CD4-positive, alpha-beta memory T cell (primary cell): ENCODE data around the gene ITGA1. TPM values are rescaled to one million over a fixed set of nuclear protein-coding genes. Genes with fewer than 3 reads are reported as not detected.
A peak's percentile ranks its signal among the peaks of the same experiment; 100 is the strongest.
"Not testable (repeated sequence)": the region's sequence is repeated elsewhere in the genome, so short reads cannot be mapped to it uniquely, and the experiment has no call there.

Experiments
- CTCF ChIA-PET: fragments of 350-600 bp; sonication (Branson Sonifier 250); formaldehyde crosslinking; loops from one replicate; lab custom pipeline; 2021; ENCODE audit warnings: inconsistent platforms; ENCODE audit not compliant: partially characterized antibody; lab: Charles Lee
- POLR2A ChIA-PET: fragments of 350-600 bp; sonication (Branson Sonifier 250); formaldehyde crosslinking; loops from one replicate; lab custom pipeline; 2021; ENCODE audit not compliant: partially characterized antibody; lab: Charles Lee
- DNase-seq, 5 donors: peaks; one replicate each; pipeline versions ENCODE4 v3.0.0 to v3.0.0-alpha.2; 2020 to 2022; ENCODE audit warnings: mixed read lengths in 1 of 5
- H3K27ac ChIP-seq: one replicate; pipeline ENCODE4 v1.7.0; 2013; ENCODE audit warnings: low read depth, low read length
- H3K27me3 ChIP-seq: 2 replicates; pipeline ENCODE4 v1.7.0; 2013; ENCODE audit warnings: mild to moderate bottlenecking, low read length, moderate library complexity; ENCODE audit not compliant: insufficient read depth
- H3K36me3 ChIP-seq: 2 replicates; pipeline ENCODE4 v1.7.0; 2013; ENCODE audit warnings: mild to moderate bottlenecking, low read length, moderate library complexity; ENCODE audit not compliant: insufficient read depth
- H3K4me1 ChIP-seq: 2 replicates; pipeline ENCODE4 v1.7.0; 2013; ENCODE audit warnings: mild to moderate bottlenecking, low read length, moderate library complexity; ENCODE audit not compliant: insufficient read depth
- H3K4me3 ChIP-seq, 2 donors: one replicate each; pipeline ENCODE4 v1.7.0; 2013; ENCODE audit warnings: low read length in 2 of 2, mild to moderate bottlenecking in 1 of 2
- H3K9me3 ChIP-seq, 2 donors: one replicate each; pipeline ENCODE4 v1.7.0; 2013; ENCODE audit warnings: low read length in 2 of 2, control low read depth in 1 of 2; ENCODE audit not compliant: control insufficient read depth in 1 of 2
- H3K27ac Mint-ChIP-seq, 7 donors: one replicate each; pipeline ENCODE4 v1.8.0; 2020 to 2021; ENCODE audit warnings: mixed read lengths in 7 of 7, mild to moderate bottlenecking in 6 of 7, inconsistent platforms in 3 of 7, moderate library complexity in 3 of 7
- H3K27me3 Mint-ChIP-seq, 2 donors: one replicate each; pipeline ENCODE4 v1.8.0; 2020 to 2021; ENCODE audit warnings: mixed read lengths in 2 of 2
- H3K36me3 Mint-ChIP-seq, 2 donors: one replicate each; pipeline ENCODE4 v1.8.0; 2020 to 2021; ENCODE audit warnings: mixed read lengths in 2 of 2, inconsistent platforms in 1 of 2, mild to moderate bottlenecking in 1 of 2
- H3K4me1 Mint-ChIP-seq, 4 donors: one replicate each; pipeline ENCODE4 v1.8.0; 2020 to 2021; ENCODE audit warnings: mixed read lengths in 4 of 4, mild to moderate bottlenecking in 1 of 4
- H3K4me3 Mint-ChIP-seq, 8 donors: one replicate each; pipeline ENCODE4 v1.8.0; 2020 to 2021; ENCODE audit warnings: mixed read lengths in 8 of 8, mild to moderate bottlenecking in 7 of 8, moderate library complexity in 6 of 8, inconsistent platforms in 3 of 8
- H3K9me3 Mint-ChIP-seq, 8 donors: one replicate each; pipeline ENCODE4 v1.8.0; 2020 to 2021; ENCODE audit warnings: mixed read lengths in 8 of 8, mild to moderate bottlenecking in 5 of 8, inconsistent platforms in 3 of 8, moderate library complexity in 1 of 8
- intact Hi-C: fragments of 100-400 bp; cut with micrococcal nuclease; formaldehyde crosslinking; loops from one replicate; pipeline ENCODE4 v1.15.1; 2023
- polyA plus RNA-seq, 2 donors: library from polyadenylated mRNA; unstranded; fragments of 300-500 nt; fragmentation: Illumina TruSeq; gene quantifications; one replicate each; pipeline ENCODE4 v1.2.3, GENCODE V29; 2021
- total RNA-seq, 2 experiments: library from RNA; stranded (reverse); gene quantifications; one replicate each; pipeline ENCODE4 v1.2.3, GENCODE V29; 2021

Gene ITGA1
- total and polyA plus RNA-seq, 4 experiments from 2014 or later: 1.9 to 5.8 (median 4.8) TPM

DNA sequence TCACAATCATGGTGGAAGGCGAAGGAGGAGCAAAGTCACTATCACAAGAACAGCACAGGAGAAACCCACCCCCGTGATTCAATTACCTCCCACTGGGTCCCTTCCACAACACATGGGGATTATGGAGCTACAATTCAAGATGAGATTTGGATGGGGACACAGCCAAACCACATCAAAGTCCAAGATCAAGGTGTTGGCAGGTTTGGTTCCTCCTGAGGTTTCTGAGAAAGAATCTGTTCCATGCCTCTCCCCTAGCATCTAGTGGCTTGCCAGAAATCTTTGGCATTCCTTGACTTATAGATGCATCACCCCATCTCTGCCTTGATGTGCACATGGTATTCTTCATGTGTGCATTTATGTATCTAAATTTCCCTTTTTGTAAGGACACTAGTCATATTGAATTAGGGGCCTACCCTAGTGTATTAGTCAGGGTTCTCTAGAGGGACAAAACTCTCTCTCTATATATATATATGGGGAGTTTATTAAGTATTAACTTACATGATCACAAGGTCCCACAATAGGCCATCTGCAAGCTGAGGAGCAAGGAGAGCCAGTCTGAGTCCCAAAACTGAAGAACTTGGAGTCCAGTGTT is 42.8 kb upstream of the ITGA1 start:
- H3K4me1 ChIP-seq: peaks cover 45% of the 10 kb centered on the region
- intact Hi-C loops: loop anchor here (1.0 to 5.0 kb wide), 2 partner anchors 20 to 42 kb away; partner anchors contain the start of genes ITGA1 and PELO
- POLR2A ChIA-PET: interaction anchor here (1.3 to 2.3 kb wide), 2 partner anchors 30 to 35 kb away, joined by 3 to 20 read pairs; no protein-coding TSS in a partner anchor
- not testable (repeated sequence) for H3K9me3 ChIP-seq, H3K36me3 ChIP-seq, H3K27ac ChIP-seq, H3K36me3 Mint-ChIP-seq, H3K27me3 ChIP-seq, H3K4me3 ChIP-seq, DNase-seq, H3K27me3 Mint-ChIP-seq, H3K9me3 Mint-ChIP-seq
- peaks cover 40 to 66% (median 49%) of the 10 kb centered on the region in 4 donors for H3K4me1 Mint-ChIP-seq
- H3K27ac Mint-ChIP-seq: peak overlapping the region; percentile 3 to 97 (median 83)
- CTCF ChIA-PET: interaction anchor here (0.9 to 2.7 kb wide), 4 partner anchors 10 to 52 kb away, joined by 3 to 8 read pairs (median 4); partner anchors contain the start of genes ITGA1 and PELO
- peak overlapping the region in 3 of 8 donors; percentile 55 to 64 (median 62) for H3K4me3 Mint-ChIP-seq

DNA sequence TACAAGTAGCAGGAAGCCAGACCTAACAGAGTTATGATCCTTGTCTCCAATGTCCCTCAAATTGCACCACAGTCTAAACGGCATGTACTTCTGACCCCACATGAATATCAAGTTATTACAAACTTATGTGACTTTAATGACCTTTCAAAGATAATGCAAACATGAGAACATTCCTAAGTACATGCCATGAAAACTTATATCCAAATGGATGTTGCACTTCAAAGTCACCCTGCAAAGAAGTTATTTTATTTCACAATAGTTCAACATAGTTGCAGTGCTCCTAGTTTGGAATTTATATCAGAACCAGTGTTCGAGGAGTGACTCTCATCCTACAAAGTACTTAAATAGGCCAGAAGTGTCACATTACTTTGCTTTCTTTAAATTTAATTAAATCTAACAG is 41.2 kb upstream of the ITGA1 start:
- ChIA-PET POLR2A (no interaction called here), CTCF (interaction anchor here (1.5 kb wide), 1 partner anchor 8 kb away, joined by 5 read pairs; no protein-coding TSS in a partner anchor)
- no peaks in the 10 kb centered on the region for H3K36me3 Mint-ChIP-seq
- Histone ChIP-seq H3K4me1 (peaks cover 45% of the 10 kb centered on the region), H3K27me3 (no peaks in the 10 kb centered on the region), H3K27ac (no peak overlapping the region), H3K9me3 (no peaks in the 10 kb centered on the region), H3K36me3 (no peaks in the 10 kb centered on the region), H3K4me3 (no peak overlapping the region)
- H3K4me3 Mint-ChIP-seq: no peak overlapping the region
- H3K27me3 Mint-ChIP-seq: no peaks in the 10 kb centered on the region
- H3K4me1 Mint-ChIP-seq: peaks cover 38 to 62% (median 46%) of the 10 kb centered on the region in 4 donors
- no peak for DNase-seq
- intact Hi-C loops: no loop called here
- H3K27ac Mint-ChIP-seq: peak overlapping the region in 2 of 7 donors; percentile 32 to 34
- no peaks in the 10 kb centered on the region for H3K9me3 Mint-ChIP-seq

- Histone ChIP-seq H3K4me1 (peaks cover 27% of the 10 kb centered on the region), H3K4me3 (no peak overlapping the region), H3K9me3 (no peaks in the 10 kb centered on the region), H3K27me3 (no peaks in the 10 kb centered on the region), H3K27ac (no peak overlapping the region), H3K36me3 (no peaks in the 10 kb centered on the region)
- ChIA-PET CTCF (no interaction called here), POLR2A (no interaction called here)
- Mint-ChIP-seq H3K4me3 (peak overlapping the region in 1 of 8 donors; percentile 39), H3K9me3 (no peaks in the 10 kb centered on the region), H3K36me3 (no peaks in the 10 kb centered on the region), H3K4me1 (peaks cover 25 to 41% (median 34%) of the 10 kb centered on the region in 4 donors), H3K27ac (no peak overlapping the region), H3K27me3 (no peaks in the 10 kb centered on the region)
- no peak for DNase-seq
- intact Hi-C loops: no loop called here
Observed at GRCh38 chr5:52748590-52748989, 39.1 kb upstream of the ITGA1 start.

DNA sequence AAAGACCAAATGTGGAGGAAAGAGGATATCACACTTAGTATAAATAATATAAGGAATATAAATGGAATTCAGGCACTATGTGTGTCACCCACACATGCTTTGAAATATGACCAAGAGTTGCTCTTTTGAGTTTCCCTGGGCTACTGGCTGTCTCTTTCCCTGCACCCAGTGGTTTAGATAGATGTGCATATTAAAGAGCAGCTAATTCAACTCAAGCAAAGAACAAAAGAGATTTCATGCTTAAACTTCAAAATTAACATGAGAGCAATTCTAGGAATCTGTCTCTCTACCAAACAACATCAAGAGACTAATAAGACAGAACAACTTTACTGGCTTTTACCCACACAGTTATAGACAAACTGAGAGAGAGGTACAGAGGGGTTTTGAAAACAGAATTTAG is 38.0 kb upstream of the ITGA1 start:
- ChIA-PET POLR2A (no interaction called here), CTCF (no interaction called here)
- Histone ChIP-seq H3K4me3 (no peak overlapping the region), H3K36me3 (no peaks in the 10 kb centered on the region), H3K27ac (no peak overlapping the region), H3K27me3 (no peaks in the 10 kb centered on the region), H3K9me3 (no peaks in the 10 kb centered on the region), H3K4me1 (peaks cover 16% of the 10 kb centered on the region)
- peaks cover 0 to 2% (median 0%) of the 10 kb centered on the region in 8 donors for H3K9me3 Mint-ChIP-seq
- intact Hi-C loops: no loop called here
- peaks cover 18 to 32% (median 25%) of the 10 kb centered on the region in 4 donors for H3K4me1 Mint-ChIP-seq
- H3K27me3 Mint-ChIP-seq: no peaks in the 10 kb centered on the region
- no peak for DNase-seq
- no peak overlapping the region for H3K27ac Mint-ChIP-seq
- no peaks in the 10 kb centered on the region for H3K36me3 Mint-ChIP-seq
- H3K4me3 Mint-ChIP-seq: no peak overlapping the region

GRCh38 chr5:52751137-52751536 is 36.6 kb upstream of the ITGA1 start:
- intact Hi-C loops: no loop called here
- Histone ChIP-seq H3K4me3 (no peak overlapping the region), H3K27ac (no peak overlapping the region), H3K36me3 (no peaks in the 10 kb centered on the region), H3K27me3 (no peaks in the 10 kb centered on the region), H3K9me3 (no peaks in the 10 kb centered on the region), H3K4me1 (peaks cover 1% of the 10 kb centered on the region)
- Mint-ChIP-seq H3K4me1 (peaks cover 5 to 18% (median 13%) of the 10 kb centered on the region in 4 donors), H3K36me3 (no peaks in the 10 kb centered on the region), H3K9me3 (peaks cover 0 to 2% (median 0%) of the 10 kb centered on the region in 8 donors), H3K27me3 (no peaks in the 10 kb centered on the region), H3K4me3 (no peak overlapping the region), H3K27ac (no peak overlapping the region)
- ChIA-PET POLR2A (interaction anchor here (1.2 kb wide), 1 partner anchor 48 kb away, joined by 3 read pairs; no protein-coding TSS in a partner anchor), CTCF (no interaction called here)
- no peak for DNase-seq

GRCh38 chr5:52754051-52754450 is 33.7 kb upstream of the ITGA1 start:
- Mint-ChIP-seq H3K36me3 (no peaks in the 10 kb centered on the region), H3K27me3 (no peaks in the 10 kb centered on the region), H3K4me1 (peaks cover 2 to 7% (median 6%) of the 10 kb centered on the region in 4 donors), H3K9me3 (peaks cover 0 to 2% (median 0%) of the 10 kb centered on the region in 8 donors), H3K4me3 (no peak overlapping the region), H3K27ac (no peak overlapping the region)
- Histone ChIP-seq H3K4me1 (no peaks in the 10 kb centered on the region), H3K36me3 (no peaks in the 10 kb centered on the region), H3K4me3 (no peak overlapping the region), H3K27me3 (no peaks in the 10 kb centered on the region), H3K9me3 (no peaks in the 10 kb centered on the region), H3K27ac (no peak overlapping the region)
- intact Hi-C loops: no loop called here
- no peak for DNase-seq
- ChIA-PET POLR2A (interaction anchor here (1.0 to 2.0 kb wide), 2 partner anchors 15 to 29 kb away, joined by 3 to 7 read pairs; no protein-coding TSS in a partner anchor), CTCF (interaction anchor here (0.9 to 2.0 kb wide), 6 partner anchors 8 to 162 kb away, joined by 4 to 5 read pairs (median 4); no protein-coding TSS in a partner anchor)

GRCh38 chr5:52757527-52757926 is 30.2 kb upstream of the ITGA1 start:
- intact Hi-C loops: no loop called here
- Histone ChIP-seq H3K4me1 (no peaks in the 10 kb centered on the region), H3K4me3 (no peak overlapping the region), H3K9me3 (no peaks in the 10 kb centered on the region), H3K36me3 (no peaks in the 10 kb centered on the region), H3K27ac (no peak overlapping the region), H3K27me3 (no peaks in the 10 kb centered on the region)
- no peak overlapping the region for H3K4me3 Mint-ChIP-seq
- peaks cover 0 to 2% (median 0%) of the 10 kb centered on the region in 8 donors for H3K9me3 Mint-ChIP-seq
- no peaks in the 10 kb centered on the region for H3K27me3 Mint-ChIP-seq
- peaks cover 0 to 5% (median 1%) of the 10 kb centered on the region in 4 donors for H3K4me1 Mint-ChIP-seq
- ChIA-PET POLR2A (interaction anchor here (1.6 kb wide), 1 partner anchor 32 kb away, joined by 4 read pairs; no protein-coding TSS in a partner anchor), CTCF (interaction anchor here (1.1 kb wide), 1 partner anchor 63 kb away, joined by 4 read pairs; no protein-coding TSS in a partner anchor)
- no peak for DNase-seq
- no peaks in the 10 kb centered on the region for H3K36me3 Mint-ChIP-seq
- H3K27ac Mint-ChIP-seq: no peak overlapping the region
